ENCODE data around the gene RFFL.

- TF ChIP-seq, protein P1, sequence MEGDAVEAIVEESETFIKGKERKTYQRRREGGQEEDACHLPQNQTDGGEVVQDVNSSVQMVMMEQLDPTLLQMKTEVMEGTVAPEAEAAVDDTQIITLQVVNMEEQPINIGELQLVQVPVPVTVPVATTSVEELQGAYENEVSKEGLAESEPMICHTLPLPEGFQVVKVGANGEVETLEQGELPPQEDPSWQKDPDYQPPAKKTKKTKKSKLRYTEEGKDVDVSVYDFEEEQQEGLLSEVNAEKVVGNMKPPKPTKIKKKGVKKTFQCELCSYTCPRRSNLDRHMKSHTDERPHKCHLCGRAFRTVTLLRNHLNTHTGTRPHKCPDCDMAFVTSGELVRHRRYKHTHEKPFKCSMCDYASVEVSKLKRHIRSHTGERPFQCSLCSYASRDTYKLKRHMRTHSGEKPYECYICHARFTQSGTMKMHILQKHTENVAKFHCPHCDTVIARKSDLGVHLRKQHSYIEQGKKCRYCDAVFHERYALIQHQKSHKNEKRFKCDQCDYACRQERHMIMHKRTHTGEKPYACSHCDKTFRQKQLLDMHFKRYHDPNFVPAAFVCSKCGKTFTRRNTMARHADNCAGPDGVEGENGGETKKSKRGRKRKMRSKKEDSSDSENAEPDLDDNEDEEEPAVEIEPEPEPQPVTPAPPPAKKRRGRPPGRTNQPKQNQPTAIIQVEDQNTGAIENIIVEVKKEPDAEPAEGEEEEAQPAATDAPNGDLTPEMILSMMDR (tag by site-specific recombination; IDR thresholded peaks at IDR 0.05), result no peak
- no peak for TF ChIP-seq ZNF132 (tag by site-specific recombination; IDR thresholded peaks at IDR 0.05; ENCODE audit: borderline replicate concordance)
Measured at GRCh38 chr17:34997355-34997862, 66.1 kb downstream of the RFFL start.
